DND-41 (cell line): ENCODE results near the gene SMAD5.
A peak's percentile ranks its signal among the peaks of the same experiment; 100 is the strongest.

ENCODE experiments used
- ATAC-seq: fragments of 200-7000 bp; cut with Tn5 transposase; 3 replicates; pipeline ENCODE4 v1.9.1; 2021; ENCODE audit warnings: low read depth; ENCODE audit not compliant: insufficient read depth
- DNase-seq: peaks from one replicate; pipeline ENCODE4 v3.0.0-alpha.2; 2020
- H2AFZ ChIP-seq: 2 replicates; pipeline ENCODE4 v1.6.0; 2012; ENCODE audit warnings: low read depth, low read length
- H3K27ac ChIP-seq: 2 replicates; pipeline ENCODE4 v1.5.1; 2012; ENCODE audit warnings: low read length, inconsistent platforms
- H3K27me3 ChIP-seq: fragments of 200-600 bp; sonication (generic); 2 replicates; pipeline ENCODE4 v1.6.0; 2012; ENCODE audit warnings: low read length, mild to moderate bottlenecking, inconsistent platforms; ENCODE audit not compliant: insufficient read depth, poor library complexity
- H3K36me3 ChIP-seq: 2 replicates; pipeline ENCODE4 v1.5.1; 2012; ENCODE audit warnings: low read length, inconsistent platforms; ENCODE audit not compliant: insufficient read depth
- H3K4me1 ChIP-seq: 2 replicates; pipeline ENCODE4 v1.5.1; 2012; ENCODE audit warnings: mild to moderate bottlenecking, low read length; ENCODE audit not compliant: insufficient read depth
- H3K4me2 ChIP-seq: 2 replicates; pipeline ENCODE4 v1.6.0; 2012; ENCODE audit warnings: mild to moderate bottlenecking, moderate library complexity, low read length, inconsistent platforms; ENCODE audit not compliant: insufficient read depth
- H3K4me3 ChIP-seq, 2 experiments: fragments of 200-600 bp in 1 of 2; shearing (Covaris generic) in 1 of 2; 2 replicates each; pipeline ENCODE4 v1.5.1; 2012 to 2016; ENCODE audit warnings: inconsistent platforms in 2 of 2, low read length in 2 of 2, mild to moderate bottlenecking in 2 of 2, low read depth in 1 of 2, moderate library complexity in 1 of 2
- H3K79me2 ChIP-seq: 2 replicates; pipeline ENCODE4 v1.6.0; 2012; ENCODE audit warnings: low read length, inconsistent platforms; ENCODE audit not compliant: insufficient read depth
- H3K9ac ChIP-seq: 2 replicates; pipeline ENCODE4 v1.6.0; 2012; ENCODE audit warnings: low read depth, mild to moderate bottlenecking, inconsistent platforms, low read length, moderate library complexity
- H3K9me3 ChIP-seq: 2 replicates; pipeline ENCODE4 v1.5.1; 2012; ENCODE audit warnings: low read length, moderate library complexity, mild to moderate bottlenecking, inconsistent platforms; ENCODE audit not compliant: insufficient read depth, severe bottlenecking
- H4K20me1 ChIP-seq: 2 replicates; pipeline ENCODE4 v1.6.0; 2012; ENCODE audit warnings: low read length; ENCODE audit not compliant: insufficient read depth
- CTCF ChIP-seq: IDR thresholded peaks from 2 replicates; pipeline ENCODE4 v1.5.1; 2012; ENCODE audit warnings: borderline replicate concordance, low read length, moderate library complexity, mild to moderate bottlenecking; ENCODE audit not compliant: poor library complexity, severe bottlenecking; ENCODE audit errors: extremely low read depth
- EZH2 ChIP-seq: IDR thresholded peaks from 3 replicates; pipeline ENCODE4 v1.6.1; 2012; ENCODE audit warnings: borderline replicate concordance, low read depth, mild to moderate bottlenecking, moderate library complexity, low read length, inconsistent platforms; ENCODE audit not compliant: severe bottlenecking

SMAD5 gene

GRCh38 chr5:136212252-136212721 is 79.6 kb downstream of the SMAD5 start:
- no peak overlapping the region for H3K4me2 ChIP-seq
- H3K9me3 ChIP-seq: no peaks in the 10 kb centered on the region
- no peaks in the 10 kb centered on the region for H3K79me2 ChIP-seq
- no peak overlapping the region for H3K9ac ChIP-seq
- TF ChIP-seq CTCF (peak; percentile 93), EZH2 (no peak)
- no peaks in the 10 kb centered on the region for H3K36me3 ChIP-seq
- DNase-seq (peak; percentile 50), ATAC-seq (peak; percentile 73)
- H3K4me3 ChIP-seq: no peak overlapping the region
- no peak overlapping the region for H2AFZ ChIP-seq
- no peak overlapping the region for H3K27ac ChIP-seq
- H3K27me3 ChIP-seq: no peaks in the 10 kb centered on the region
- no peaks in the 10 kb centered on the region for H3K4me1 ChIP-seq
- H4K20me1 ChIP-seq: no peaks in the 10 kb centered on the region

- no peaks in the 10 kb centered on the region for H4K20me1 ChIP-seq
- no peak overlapping the region for H2AFZ ChIP-seq
- no peaks in the 10 kb centered on the region for H3K79me2 ChIP-seq
- DNase-seq (no peak), ATAC-seq (no peak)
- no peak overlapping the region for H3K4me3 ChIP-seq
- TF ChIP-seq CTCF (no peak), EZH2 (no peak)
- no peaks in the 10 kb centered on the region for H3K9me3 ChIP-seq
- no peak overlapping the region for H3K4me2 ChIP-seq
- H3K4me1 ChIP-seq: no peaks in the 10 kb centered on the region
- H3K36me3 ChIP-seq: no peaks in the 10 kb centered on the region
- H3K9ac ChIP-seq: no peak overlapping the region
- H3K27me3 ChIP-seq: no peaks in the 10 kb centered on the region
- H3K27ac ChIP-seq: no peak overlapping the region
These were observed 81.4 kb downstream of the SMAD5 start for GRCh38 chr5:136213919-136214493.

- Histone ChIP-seq H2AFZ (no peak overlapping the region), H4K20me1 (no peaks in the 10 kb centered on the region), H3K4me3 (no peak overlapping the region), H3K79me2 (no peaks in the 10 kb centered on the region), H3K27me3 (no peaks in the 10 kb centered on the region), H3K36me3 (no peaks in the 10 kb centered on the region), H3K9ac (no peak overlapping the region), H3K4me2 (no peak overlapping the region), H3K9me3 (no peaks in the 10 kb centered on the region), H3K4me1 (no peaks in the 10 kb centered on the region), H3K27ac (no peak overlapping the region)
- DNase-seq: no peak
- no peak for ATAC-seq
- TF ChIP-seq EZH2: no peak
- TF ChIP-seq CTCF: no peak
These were observed 83.2 kb downstream of the SMAD5 start for GRCh38 chr5:136215812-136216211.
